HG02840 (cell line): Measurements from ENCODE around the gene CLINT1.

Experiments
- ATAC-seq: cut with Tn5 transposase; IDR thresholded peaks from one replicate; pipeline ENCODE4 v1.9.1; 2021; ENCODE audit warnings: mild to moderate bottlenecking, moderate library complexity, moderate number of reproducible peaks; ENCODE audit not compliant: unreplicated experiment, low FRiP score

CLINT1 gene

GRCh38 chr5:157766442-157766841, 92.5 kb downstream of the CLINT1 start:
- no peak for ATAC-seq

GRCh38 chr5:157764531-157764930, 94.4 kb downstream of the CLINT1 start:
- ATAC-seq, result no peak

GRCh38 chr5:157761690-157762621, 97.0 kb downstream of the CLINT1 start:
- ATAC-seq, result no peak

- no peak for ATAC-seq
Observed at GRCh38 chr5:157758706-157759105, 100.2 kb downstream of the CLINT1 start.

- ATAC-seq, result no peak
Observed at GRCh38 chr5:157756122-157756521, 102.8 kb downstream of the CLINT1 start.

- no peak for ATAC-seq
Observed at GRCh38 chr5:157750320-157750719, 108.6 kb downstream of the CLINT1 start.

- no peak for ATAC-seq
Observed at GRCh38 chr5:157749462-157749799, 109.5 kb downstream of the CLINT1 start.

- no peak for ATAC-seq
Observed at GRCh38 chr5:157748760-157749461, 110.0 kb downstream of the CLINT1 start.

GRCh38 chr5:157747766-157748700, 110.9 kb downstream of the CLINT1 start:
- ATAC-seq, result no peak

GRCh38 chr5:157747173-157747740, 111.7 kb downstream of the CLINT1 start:
- no peak for ATAC-seq

GRCh38 chr5:157745041-157745456, 113.9 kb downstream of the CLINT1 start:
- no peak for ATAC-seq

GRCh38 chr5:157744051-157745011, 114.6 kb downstream of the CLINT1 start:
- ATAC-seq, result peak; percentile 33

- peak; percentile 93 for ATAC-seq
Observed at GRCh38 chr5:157743163-157744050, 115.5 kb downstream of the CLINT1 start, which contains the start of gene LSM11. TSS of gene LSM11 (plus strand) at chr5:157743712. CDS start at chr5:157743751, 39 bp downstream.

- no peak for ATAC-seq
Observed at GRCh38 chr5:157741131-157741530, 117.8 kb downstream of the CLINT1 start.

- ATAC-seq, result no peak
Observed at GRCh38 chr5:157740229-157740610, 118.7 kb downstream of the CLINT1 start.

GRCh38 chr5:157739388-157740228, 119.3 kb downstream of the CLINT1 start:
- ATAC-seq, result no peak

GRCh38 chr5:157735991-157736390, 123.0 kb downstream of the CLINT1 start:
- no peak for ATAC-seq
